GM21619 (cell line): ENCODE results near the gene MSLN.
"Not testable (repeated sequence)": the region's sequence is repeated elsewhere in the genome, so short reads cannot be mapped to it uniquely, and the experiment has no call there.

Experiments used
- ATAC-seq: cut with Tn5 transposase; IDR thresholded peaks from one replicate; pipeline ENCODE4 v1.9.1; 2021; ENCODE audit not compliant: unreplicated experiment

Gene MSLN

GRCh38 chr16:734208-734980, 26.1 kb upstream of the MSLN start:
- no peak for ATAC-seq

DNA sequence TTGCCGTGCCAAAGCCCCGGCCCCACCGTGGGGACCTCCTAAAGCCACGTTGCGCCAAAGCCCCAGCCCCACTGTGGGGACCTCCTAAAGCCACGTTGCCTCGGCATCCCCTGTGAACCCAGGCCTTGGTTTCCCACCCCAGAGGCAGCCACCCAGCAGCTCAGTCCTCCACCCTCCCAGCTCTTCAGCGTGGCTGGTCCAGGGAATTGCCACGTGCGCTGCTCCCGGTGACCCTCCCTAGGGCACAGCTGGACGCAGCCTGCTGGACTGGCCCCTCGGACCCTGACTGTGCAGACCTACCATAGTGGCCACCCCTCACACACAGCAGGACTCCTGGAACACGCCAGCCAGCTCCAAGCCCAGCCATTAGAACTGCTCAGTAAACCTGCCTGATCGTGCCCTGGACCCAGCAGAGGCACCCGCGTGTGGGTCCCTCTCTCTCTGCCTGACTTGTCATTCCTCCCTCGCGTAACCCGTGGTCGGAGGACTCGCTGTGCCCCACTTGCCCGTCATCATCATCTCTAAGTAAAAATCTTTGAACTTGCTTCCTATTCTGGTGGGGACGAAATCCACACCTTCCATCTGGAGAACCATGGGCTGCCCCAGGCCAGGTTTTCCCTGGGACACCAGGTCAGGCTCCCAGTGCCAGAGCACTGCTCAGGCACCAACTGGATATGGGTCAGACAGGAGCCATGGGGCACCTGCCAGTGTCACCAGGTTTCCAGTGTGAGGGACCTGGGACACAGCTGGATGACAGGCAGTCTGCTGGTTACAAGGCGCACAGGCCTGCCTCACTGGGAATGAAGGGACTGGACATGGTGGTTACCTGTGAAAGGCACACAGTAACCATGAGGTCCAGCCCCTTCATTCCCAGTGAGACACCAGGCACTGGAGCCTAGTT, 25.3 kb upstream of the MSLN start:
- no peak for ATAC-seq

- no peak for ATAC-seq
Observed at GRCh38 chr16:735982-736453, 24.5 kb upstream of the MSLN start.

- ATAC-seq: no peak
Observed at GRCh38 chr16:736936-737481, 23.5 kb upstream of the MSLN start.

GRCh38 chr16:739560-740458, 20.7 kb upstream of the MSLN start:
- no peak for ATAC-seq

DNA sequence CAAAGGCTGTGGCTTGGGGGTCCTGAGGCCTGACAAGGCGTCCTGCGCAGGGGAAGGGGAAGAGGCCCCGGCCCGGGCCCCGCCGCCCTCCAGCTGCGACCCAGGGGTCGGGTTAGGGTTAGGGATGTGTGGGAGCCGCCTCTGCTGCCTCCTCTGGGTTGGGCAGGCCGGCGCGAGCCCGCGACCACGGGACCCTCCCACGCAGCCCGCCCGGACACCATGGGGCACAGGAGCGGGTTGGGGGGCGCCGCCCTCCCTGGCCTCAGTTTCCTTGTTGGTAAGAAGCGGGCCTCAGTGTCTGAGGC, 20.1 kb upstream of the MSLN start:
- ATAC-seq: peak; percentile 18

GRCh38 chr16:740764-741505, 19.6 kb upstream of the MSLN start, which contains the start of gene CIAO3:
Gene CIAO3 (minus strand): TSS chr16:740997. CDS start chr16:740985, 12 bp downstream.
- peak; percentile 67 for ATAC-seq

DNA sequence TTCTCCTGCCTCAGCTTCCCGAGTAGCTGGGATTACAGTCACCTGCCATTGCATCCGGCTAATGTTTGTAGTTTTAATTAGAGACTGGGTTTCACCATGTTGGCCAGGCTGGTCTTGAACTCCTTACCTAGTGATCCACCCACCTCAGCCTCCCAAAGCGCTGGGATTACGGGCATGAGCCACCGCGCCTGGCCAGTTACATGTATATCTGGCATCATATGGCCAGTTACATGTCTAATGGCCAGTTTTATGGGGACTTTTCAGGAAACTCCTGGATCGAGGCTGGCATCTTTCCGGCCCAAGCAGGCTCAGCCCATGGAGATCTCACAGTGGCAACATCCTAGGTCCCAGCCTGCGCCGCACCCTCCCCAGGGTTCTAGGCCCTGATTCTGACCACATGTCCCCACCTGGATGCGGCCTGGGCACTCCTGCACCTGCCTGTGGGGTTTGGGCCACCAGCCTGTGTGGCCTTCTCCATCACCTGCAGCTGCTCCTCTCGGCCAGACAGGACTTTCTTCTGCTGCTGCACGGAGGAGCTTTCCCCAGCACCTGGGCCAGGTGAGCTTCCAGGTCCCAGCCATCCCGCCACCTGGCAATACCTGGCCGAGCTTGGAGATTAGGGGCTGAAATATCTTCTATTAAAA, 18.4 kb upstream of the MSLN start:
- no peak for ATAC-seq

GRCh38 chr16:742894-743293, 17.6 kb upstream of the MSLN start:
- ATAC-seq: not testable (repeated sequence)

DNA sequence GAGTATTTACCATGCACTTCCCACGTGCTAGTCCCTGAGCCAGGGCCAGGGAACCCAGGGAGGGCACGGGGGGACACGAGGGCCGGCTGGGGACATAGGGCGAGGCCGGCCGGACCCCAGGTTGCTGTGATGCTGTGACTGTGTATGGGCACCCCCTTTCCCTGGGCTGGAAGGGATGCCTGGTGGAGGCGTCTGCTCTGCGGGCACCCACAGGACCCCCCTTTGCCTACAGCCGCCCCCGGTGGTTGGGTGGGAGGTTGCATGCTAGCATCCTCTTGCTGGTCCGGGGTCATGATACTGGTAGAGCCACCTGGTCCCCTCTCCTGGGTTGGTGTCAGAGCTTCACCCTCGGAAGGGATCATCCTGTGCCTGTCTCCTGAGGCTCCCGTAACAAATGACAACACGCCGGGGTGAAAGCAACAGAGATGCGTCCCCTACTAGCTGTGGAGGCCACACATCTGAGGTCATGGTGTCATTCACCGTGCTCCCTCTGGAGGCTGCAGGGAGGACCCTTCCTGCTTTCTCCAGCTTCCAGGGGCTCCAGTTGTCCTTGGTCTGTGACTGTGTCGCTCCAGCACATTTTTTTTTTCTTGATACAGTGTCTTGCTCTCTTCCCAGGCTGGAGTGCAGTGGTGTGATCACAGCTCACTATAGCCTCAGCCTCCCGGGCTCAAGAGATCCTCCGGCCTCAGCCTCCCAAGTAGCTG, 16.6 kb upstream of the MSLN start:
- ATAC-seq: no peak

GRCh38 chr16:745739-746138, 14.8 kb upstream of the MSLN start:
- no peak for ATAC-seq

DNA sequence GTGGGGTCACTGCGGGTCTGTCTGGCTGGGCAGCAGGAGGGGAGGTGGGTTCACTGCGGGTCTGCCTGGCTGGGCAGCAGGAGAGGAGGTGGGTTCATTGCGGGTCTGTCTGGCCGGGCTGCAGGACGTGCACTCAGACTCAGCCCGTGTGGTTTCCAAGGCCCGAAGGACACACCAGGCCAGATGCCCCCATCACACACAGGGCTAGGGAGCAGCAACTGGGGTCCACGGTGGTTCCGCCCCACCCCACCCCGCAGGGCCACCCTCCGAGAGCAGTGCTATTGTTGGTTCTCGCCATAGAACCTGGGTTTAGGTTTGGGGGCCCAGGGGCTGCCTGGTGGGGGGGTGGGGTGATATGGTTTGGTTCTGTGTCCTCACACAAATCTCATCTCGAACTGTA, 13.9 kb upstream of the MSLN start:
- ATAC-seq: no peak

GRCh38 chr16:747978-748746, 12.4 kb upstream of the MSLN start:
- no peak for ATAC-seq

GRCh38 chr16:749010-749409, 11.5 kb upstream of the MSLN start:
- no peak for ATAC-seq

DNA sequence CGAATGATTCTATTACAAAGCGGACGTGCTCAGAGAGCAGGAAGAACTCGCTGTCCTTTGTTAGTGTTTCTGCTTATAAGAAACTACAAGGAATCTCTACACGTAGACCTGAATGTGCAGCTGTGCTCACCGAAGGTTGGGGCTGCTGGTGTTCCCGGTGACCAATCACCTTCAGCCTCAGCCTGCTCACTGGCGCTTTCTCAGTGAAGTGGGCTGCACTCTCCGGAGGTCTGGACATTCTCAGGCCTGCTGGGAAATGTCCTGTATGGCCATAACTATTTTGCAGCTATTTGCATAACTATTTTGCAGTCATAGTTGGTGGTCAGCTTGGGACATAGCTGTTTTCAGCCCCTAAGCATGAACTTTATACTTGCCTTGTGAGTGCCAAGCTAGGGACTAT, 10.0 kb upstream of the MSLN start:
- ATAC-seq: no peak

DNA sequence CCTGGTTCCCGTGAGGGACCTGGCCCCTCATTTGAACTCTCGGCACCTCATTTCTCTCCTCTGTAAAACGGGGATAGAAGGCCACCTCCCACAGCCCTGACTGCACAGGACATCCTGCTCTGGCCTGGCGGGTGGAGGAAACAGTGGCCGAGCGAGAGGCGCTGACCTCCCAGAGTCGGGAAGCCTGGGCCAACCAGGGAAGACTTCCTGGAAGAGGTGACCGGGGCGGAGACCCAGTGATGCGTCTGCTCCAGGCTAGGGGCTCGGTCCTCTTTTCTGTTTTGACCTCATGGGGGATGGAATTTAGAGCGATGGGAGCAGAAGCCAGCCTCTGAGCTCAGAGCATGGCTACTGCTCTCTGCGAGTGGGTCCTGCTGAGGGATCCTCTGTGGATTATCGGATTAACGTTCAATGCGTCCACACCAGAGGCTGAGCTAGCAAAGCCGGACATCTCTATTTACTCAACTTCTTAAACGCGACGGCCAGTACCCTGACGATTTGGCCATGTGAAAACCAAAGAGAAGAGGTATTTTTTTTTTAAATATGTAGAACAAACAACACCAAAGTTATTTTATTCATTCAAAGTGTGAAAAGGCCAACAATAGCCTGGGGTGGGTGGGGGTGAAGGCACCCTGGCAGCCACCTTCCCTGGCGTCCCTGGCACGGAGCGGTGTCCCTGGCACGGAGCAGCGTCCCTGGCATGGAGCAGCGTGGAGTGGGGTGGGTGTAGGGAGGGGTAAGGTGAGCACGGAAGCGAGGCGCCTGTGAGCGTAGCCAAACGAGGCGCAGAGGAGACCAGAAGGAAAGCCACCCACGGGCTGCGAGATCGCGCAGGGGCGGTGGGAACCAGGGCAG, 9.2 kb upstream of the MSLN start:
- ATAC-seq: no peak

DNA sequence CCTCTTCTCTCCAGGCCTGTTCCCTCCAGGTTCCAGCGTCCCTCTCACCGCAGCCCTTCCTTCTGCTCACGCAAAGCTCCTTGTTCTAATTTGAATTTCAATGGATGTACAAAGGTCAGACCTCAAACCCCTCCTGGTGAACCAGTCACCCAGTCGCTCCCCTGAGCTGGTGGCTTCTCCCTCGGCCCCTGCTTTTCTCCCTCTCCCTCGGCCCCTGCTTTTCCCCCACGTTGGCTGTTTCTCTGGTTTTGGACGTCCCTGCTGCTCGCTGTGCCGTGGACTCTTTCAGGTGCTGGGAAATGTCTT, 8.6 kb upstream of the MSLN start:
- no peak for ATAC-seq
